Activated B cell treated with CpG ODN at 0.5 μM for 24 hours (primary cell): ENCODE data around the gene PLCB2. TPM values are rescaled to one million over a fixed set of nuclear protein-coding genes. Genes with fewer than 3 reads are reported as not detected.
A peak's percentile ranks its signal among the peaks of the same experiment; 100 is the strongest.

Experiments used
- ATAC-seq: fragments of 200-7000 bp; cut with Tn5 transposase; one replicate; pipeline ENCODE4 v1.10.0; 2021; ENCODE audit warnings: low read depth, mild to moderate bottlenecking, moderate library complexity
- CTCF ChIA-PET: fragments of 350-600 bp; sonication (Branson Sonifier 250); formaldehyde crosslinking; loops from one replicate; lab custom pipeline; 2021; ENCODE audit warnings: antibody characterized with exemption; lab: Charles Lee
- POLR2A ChIA-PET: fragments of 350-600 bp; sonication (Branson Sonifier 250); formaldehyde crosslinking; loops from one replicate; lab custom pipeline; 2021; ENCODE audit warnings: antibody characterized with exemption; lab: Charles Lee
- DNase-seq: peaks from one replicate; pipeline ENCODE4 v3.0.0; 2022
- H3K27ac Mint-ChIP-seq: one replicate; pipeline ENCODE4 v1.8.0; 2020; ENCODE audit warnings: mixed read lengths
- H3K27me3 Mint-ChIP-seq: one replicate; pipeline ENCODE4 v1.8.0; 2021; ENCODE audit warnings: mixed read lengths
- H3K36me3 Mint-ChIP-seq: one replicate; pipeline ENCODE4 v1.8.0; 2021; ENCODE audit warnings: low read depth, mixed read lengths
- H3K4me1 Mint-ChIP-seq: one replicate; pipeline ENCODE4 v1.8.0; 2021; ENCODE audit warnings: mixed read lengths
- H3K4me3 Mint-ChIP-seq: one replicate; pipeline ENCODE4 v1.8.0; 2020; ENCODE audit warnings: mild to moderate bottlenecking, mixed read lengths
- H3K9me3 Mint-ChIP-seq: one replicate; pipeline ENCODE4 v1.8.0; 2020; ENCODE audit warnings: mixed read lengths
- CTCF ChIP-seq: fragments of 200-600 bp; IDR thresholded peaks from one replicate; pipeline ENCODE4 v1.8.0; 2022; ENCODE audit warnings: antibody characterized with exemption, mild to moderate bottlenecking
- intact Hi-C: fragments of 100-400 bp; cut with micrococcal nuclease; formaldehyde crosslinking; loops from one replicate; pipeline ENCODE4 v1.15.1; 2024
- total RNA-seq: library from RNA; stranded (reverse); gene quantifications from 2 replicates; pipeline ENCODE4 v1.2.3, GENCODE V29; 2022

Gene PLCB2
- total RNA-seq, 1 donor from 2014 or later, result 126 TPM

DNA sequence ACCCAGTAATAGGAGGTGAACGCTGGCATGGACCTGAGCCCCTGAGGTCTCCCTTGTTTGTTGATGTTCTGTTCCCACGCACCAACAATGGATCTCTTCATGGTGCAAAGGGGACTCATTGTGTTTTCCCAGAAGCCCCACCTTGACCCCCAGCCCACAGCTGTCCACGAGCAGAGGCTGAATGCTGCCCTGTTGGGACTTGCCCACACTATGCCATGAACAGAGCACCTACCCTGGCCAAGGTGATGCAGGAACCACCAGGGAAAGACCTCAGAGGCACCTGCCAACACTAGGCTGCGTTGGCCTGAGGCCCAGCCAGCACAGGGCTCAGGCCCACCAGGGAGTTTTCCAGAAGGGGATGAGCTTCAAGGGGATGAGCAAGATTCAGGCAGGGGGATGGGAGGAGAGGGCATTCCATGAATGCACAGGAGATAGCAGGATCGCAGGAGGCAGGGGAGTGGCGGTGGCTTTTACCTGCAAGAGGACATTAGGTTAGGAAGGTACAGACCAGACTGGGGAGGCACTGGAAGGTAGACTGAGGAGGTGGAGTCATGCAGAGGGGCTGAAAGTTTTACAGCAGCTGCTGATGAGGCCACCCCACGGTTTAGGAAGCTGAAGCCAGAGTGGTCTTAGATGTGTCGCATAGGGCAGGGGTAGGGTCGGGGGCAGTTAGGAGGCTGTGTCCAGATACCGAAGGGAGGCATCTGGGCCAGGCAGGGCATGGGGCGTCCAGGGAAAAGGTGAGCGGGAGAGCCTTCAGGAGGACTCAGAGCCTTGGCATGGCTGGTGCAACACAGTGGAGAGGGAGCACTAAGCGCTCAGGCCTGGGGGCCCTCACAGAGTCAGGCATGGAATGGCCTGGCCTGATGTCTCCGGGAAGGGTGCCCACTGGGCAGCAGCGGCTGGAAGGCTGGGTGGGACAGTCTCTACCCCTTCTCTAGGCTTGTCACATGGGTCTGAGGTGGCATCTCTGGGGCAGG, 39.1 kb upstream of the PLCB2 start:
- no peaks in the 10 kb centered on the region for H3K9me3 Mint-ChIP-seq
- intact Hi-C loops, result no loop called here
- H3K36me3 Mint-ChIP-seq, result no peaks in the 10 kb centered on the region
- H3K27ac Mint-ChIP-seq, result no peak overlapping the region
- ATAC-seq, result no peak
- CTCF ChIA-PET, result interaction anchor here (13.8 kb wide), 1 partner anchor 33 kb away, joined by 310 read pairs; the partner anchor contains the start of genes INAFM2 and PLCB2
- H3K27me3 Mint-ChIP-seq, result no peaks in the 10 kb centered on the region
- POLR2A ChIA-PET, result no interaction called here
- H3K4me3 Mint-ChIP-seq, result no peak overlapping the region
- DNase-seq, result no peak
- H3K4me1 Mint-ChIP-seq, result no peaks in the 10 kb centered on the region
- no peak for TF ChIP-seq CTCF

GRCh38 chr15:40345867-40346578, 38.3 kb upstream of the PLCB2 start:
- intact Hi-C loops, result no loop called here
- CTCF ChIA-PET, result interaction anchor here (4.9 to 13.8 kb wide), 2 partner anchors 32 to 77 kb away, joined by 113 to 310 read pairs; partner anchors contain the start of genes INAFM2 and PLCB2

DNA sequence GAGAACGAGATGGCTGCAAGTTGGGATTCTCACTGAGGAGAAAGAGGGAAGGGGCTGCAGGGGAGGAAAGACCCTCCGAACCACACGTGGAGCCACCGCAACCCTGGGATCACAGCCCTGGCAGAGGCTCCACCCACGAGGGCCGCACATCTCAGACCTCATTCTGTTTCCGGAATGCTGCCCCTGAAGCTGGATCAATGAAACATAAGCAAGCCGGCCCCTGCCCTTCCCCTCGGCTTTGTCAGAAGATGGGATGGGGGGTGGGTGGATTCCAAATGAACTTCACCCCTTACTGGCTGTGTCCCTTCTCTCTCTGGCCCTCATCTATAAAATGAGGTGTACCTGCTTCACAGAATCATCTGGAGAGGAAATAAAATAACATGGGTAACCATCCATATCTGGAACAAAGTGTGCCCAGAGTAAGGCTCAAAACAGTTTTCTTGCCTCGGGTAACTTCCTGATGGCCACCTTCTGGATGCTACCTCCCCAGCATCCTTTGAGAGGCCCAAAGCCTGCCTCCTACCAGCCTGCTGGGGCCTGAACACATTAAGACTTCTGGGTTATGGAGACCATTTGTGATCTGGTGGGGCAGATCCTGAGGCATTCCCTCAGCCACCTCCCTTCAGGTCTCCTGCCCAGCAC, 37.6 kb upstream of the PLCB2 start:
- Mint-ChIP-seq H3K4me1 (no peaks in the 10 kb centered on the region), H3K27ac (no peak overlapping the region), H3K4me3 (no peak overlapping the region)

More at GRCh38 chr15:40345867-40346578, 38.3 kb upstream of the PLCB2 start:
- DNase-seq (no peak), ATAC-seq (no peak)
- no peak for TF ChIP-seq CTCF
- Mint-ChIP-seq H3K27me3 (no peaks in the 10 kb centered on the region), H3K27ac (no peak overlapping the region), H3K36me3 (no peaks in the 10 kb centered on the region), H3K4me1 (no peaks in the 10 kb centered on the region), H3K9me3 (no peaks in the 10 kb centered on the region), H3K4me3 (no peak overlapping the region)
- POLR2A ChIA-PET, result no interaction called here

DNA sequence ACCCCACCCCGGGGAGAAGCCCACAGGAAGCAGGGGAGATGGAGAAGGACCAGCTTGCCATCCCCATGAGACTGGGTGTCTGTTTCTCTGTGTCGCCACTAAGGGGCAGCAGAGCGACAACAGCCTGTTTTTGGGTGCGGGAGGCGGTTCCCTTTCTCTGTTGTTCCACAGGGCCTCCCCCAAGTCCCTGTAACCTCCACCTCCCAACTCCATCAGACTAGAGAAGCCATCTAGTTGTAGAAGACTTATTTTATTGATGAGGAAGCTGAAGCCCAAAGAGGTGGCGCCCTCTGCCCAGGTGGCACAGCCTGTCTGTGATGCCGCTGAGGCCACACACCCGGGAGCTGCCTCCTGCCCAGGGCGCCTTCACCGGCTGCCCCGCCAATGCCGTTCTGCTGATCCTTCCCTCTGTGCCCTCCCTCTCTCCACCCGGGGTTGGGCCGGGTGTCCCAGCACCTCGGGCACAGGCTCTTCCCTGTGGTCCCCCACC, 36.9 kb upstream of the PLCB2 start:
- H3K9me3 Mint-ChIP-seq, result no peaks in the 10 kb centered on the region
- intact Hi-C loops, result loop anchor here (1.0 kb wide), 3 partner anchors 24 to 163 kb away; no protein-coding TSS in a partner anchor
- ATAC-seq, result peak; percentile 95
- H3K4me1 Mint-ChIP-seq, result no peaks in the 10 kb centered on the region
- H3K27ac Mint-ChIP-seq, result no peak overlapping the region
- DNase-seq, result peak; percentile 46
- ChIA-PET CTCF (interaction anchor here (0.6 to 13.8 kb wide), 18 partner anchors 11 to 106 kb away, joined by 3 to 310 read pairs (median 4); partner anchors contain the start of genes INAFM2, IVD, KNSTRN and PAK6), POLR2A (interaction anchor here (1.0 kb wide), 1 partner anchor 30 kb away, joined by 5 read pairs; no protein-coding TSS in a partner anchor)
- no peaks in the 10 kb centered on the region for H3K36me3 Mint-ChIP-seq
- peak; percentile 16 for TF ChIP-seq CTCF
- H3K27me3 Mint-ChIP-seq, result no peaks in the 10 kb centered on the region
- no peak overlapping the region for H3K4me3 Mint-ChIP-seq

More for the DNA sequence above, 37.6 kb upstream of the PLCB2 start:
- DNase-seq (no peak), ATAC-seq (no peak)
- Mint-ChIP-seq H3K9me3 (no peaks in the 10 kb centered on the region), H3K36me3 (no peaks in the 10 kb centered on the region), H3K27me3 (no peaks in the 10 kb centered on the region)
- POLR2A ChIA-PET, result no interaction called here
- intact Hi-C loops, result no loop called here
- no peak for TF ChIP-seq CTCF
- CTCF ChIA-PET, result interaction anchor here (1.2 to 13.8 kb wide), 7 partner anchors 18 to 77 kb away, joined by 3 to 310 read pairs (median 5); partner anchors contain the start of genes INAFM2 and PLCB2
